AG09319 (cell line): ENCODE results near the gene TANC1.

Source experiments
- DNase-seq: peaks from one replicate; pipeline ENCODE4 v3.0.0-alpha.2; 2010; ENCODE audit warnings: low read depth; ENCODE audit errors: extremely low read depth
- TF ChIP-seq, protein P1 (sequence below): IDR thresholded peaks from 2 replicates; pipeline ENCODE4 v1.5.1; 2011; ENCODE audit warnings: low read depth, mild to moderate bottlenecking, inconsistent platforms, low read length, moderate library complexity

Gene TANC1

GRCh38 chr2:159155791-159156190 lies 187.4 kb downstream of the TANC1 start:
- TF ChIP-seq, protein P1, sequence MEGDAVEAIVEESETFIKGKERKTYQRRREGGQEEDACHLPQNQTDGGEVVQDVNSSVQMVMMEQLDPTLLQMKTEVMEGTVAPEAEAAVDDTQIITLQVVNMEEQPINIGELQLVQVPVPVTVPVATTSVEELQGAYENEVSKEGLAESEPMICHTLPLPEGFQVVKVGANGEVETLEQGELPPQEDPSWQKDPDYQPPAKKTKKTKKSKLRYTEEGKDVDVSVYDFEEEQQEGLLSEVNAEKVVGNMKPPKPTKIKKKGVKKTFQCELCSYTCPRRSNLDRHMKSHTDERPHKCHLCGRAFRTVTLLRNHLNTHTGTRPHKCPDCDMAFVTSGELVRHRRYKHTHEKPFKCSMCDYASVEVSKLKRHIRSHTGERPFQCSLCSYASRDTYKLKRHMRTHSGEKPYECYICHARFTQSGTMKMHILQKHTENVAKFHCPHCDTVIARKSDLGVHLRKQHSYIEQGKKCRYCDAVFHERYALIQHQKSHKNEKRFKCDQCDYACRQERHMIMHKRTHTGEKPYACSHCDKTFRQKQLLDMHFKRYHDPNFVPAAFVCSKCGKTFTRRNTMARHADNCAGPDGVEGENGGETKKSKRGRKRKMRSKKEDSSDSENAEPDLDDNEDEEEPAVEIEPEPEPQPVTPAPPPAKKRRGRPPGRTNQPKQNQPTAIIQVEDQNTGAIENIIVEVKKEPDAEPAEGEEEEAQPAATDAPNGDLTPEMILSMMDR = no peak
- DNase-seq = no peak

GRCh38 chr2:159156834-159157233 lies 188.4 kb downstream of the TANC1 start:
- TF ChIP-seq, protein P1 = no peak
- no peak for DNase-seq

GRCh38 chr2:159157361-159158209 lies 189.1 kb downstream of the TANC1 start:
- no peak for DNase-seq
- TF ChIP-seq, protein P1 = no peak

GRCh38 chr2:159160412-159160811 lies 192.0 kb downstream of the TANC1 start:
- DNase-seq = no peak
- TF ChIP-seq, protein P1 = no peak

GRCh38 chr2:159160954-159161353 lies 192.5 kb downstream of the TANC1 start:
- no peak for DNase-seq
- TF ChIP-seq, protein P1 = no peak

DNA sequence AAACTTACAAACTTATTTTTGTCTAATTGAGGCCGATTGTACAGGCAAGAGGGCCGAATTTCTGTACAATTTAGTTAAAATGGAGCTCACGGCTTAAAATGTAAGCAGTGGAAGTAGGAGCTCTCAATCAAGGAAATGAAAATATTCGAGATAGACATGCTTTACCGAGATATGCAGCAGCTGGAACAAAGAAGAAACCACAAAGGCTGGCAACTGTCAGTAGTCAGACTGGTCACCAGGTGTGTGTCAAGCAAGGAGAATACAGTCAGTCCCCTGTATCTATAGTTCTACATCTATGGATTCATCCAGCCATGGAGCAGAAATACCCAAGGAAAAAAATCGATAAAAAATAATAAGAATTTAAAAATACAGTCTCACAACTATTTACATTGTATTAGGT lies 195.5 kb downstream of the TANC1 start:
- TF ChIP-seq, protein P1 = no peak
- no peak for DNase-seq

- TF ChIP-seq, protein P1 = no peak
- no peak for DNase-seq
These were observed 196.0 kb downstream of the TANC1 start for GRCh38 chr2:159164457-159164911.
